K562 (cell line): ENCODE results near the gene FMNL2. TPM values are rescaled to one million over a fixed set of nuclear protein-coding genes. Genes with fewer than 3 reads are reported as not detected.

Experiments used
- CLOCK ChIP-seq: fragments of 250-450 bp; sonication (Bioruptor Pico); IDR thresholded peaks from 2 replicates; pipeline ENCODE4 v1.4.0; 2020; ENCODE audit warnings: mild to moderate bottlenecking, moderate library complexity, borderline replicate concordance
- EP300 ChIP-seq: IDR thresholded peaks from 2 replicates; pipeline ENCODE4 v1.6.1; 2012; ENCODE audit warnings: low read length, improper control_type of control experiment
- SFPQ ChIP-seq: fragments of 200-400 bp; formaldehyde crosslinking; IDR thresholded peaks from 2 replicates; pipeline ENCODE4 v1.6.1; 2017; ENCODE audit warnings: mild to moderate bottlenecking, low read depth, low read length, moderate library complexity
- TEAD1 ChIP-seq, 2 experiments: fragments of 450-650 bp in 1 of 2; sonication (generic) in 1 of 2; formaldehyde crosslinking; IDR thresholded peaks; 2 replicates each; pipeline versions ENCODE4 v1.4.0 to v1.8.0; 2020 to 2022; ENCODE audit warnings: mild to moderate bottlenecking in 2 of 2, missing genetic modification reagents in 1 of 2
- ZNF280A ChIP-seq: fragments of 450-650 bp; IDR thresholded peaks from 2 replicates; pipeline ENCODE4 v1.6.1; 2018; ENCODE audit warnings: mild to moderate bottlenecking, low read depth; ENCODE audit not compliant: partially characterized antibody
- ZNF395 ChIP-seq: fragments of 200-800 bp; sonication (Bioruptor generic); IDR thresholded peaks from 2 replicates; pipeline ENCODE4 v1.6.1; 2017; ENCODE audit warnings: missing genetic modification characterization, missing compliant biosample characterization
- ZNF764 ChIP-seq: fragments of 250-450 bp; sonication (Bioruptor Pico); IDR thresholded peaks from 2 replicates; pipeline ENCODE4 v1.4.0; 2020; ENCODE audit warnings: low read depth, mild to moderate bottlenecking, moderate library complexity
- polyA plus RNA-seq, 8 experiments: library from polyadenylated mRNA; depleted of rRNA in 4 of 8; stranded (reverse) in 5 of 8; unstranded in 3 of 8; fragments of >200 nt; fragmentation: Nextera tagmentation in 2 of 8; fragmentation: Illumina TruSeq in 1 of 8; extraction: Ambion mirVana in 2 of 8; extraction: Trizol in 1 of 8; gene quantifications; 2 replicates each; pipeline versions ENCODE4 v1.2.1 to v1.2.3, GENCODE V29; 2011 to 2014; ENCODE audit warnings: inconsistent platforms in 1 of 8, missing spikeins in 1 of 8
- total RNA-seq, 7 experiments: library from RNA; depleted of rRNA in 6 of 7; stranded (reverse); fragments of >200 nt in 6 of 7; fragmentation: Illumina TruSeq in 2 of 7; extraction: Trizol in 2 of 7; gene quantifications; 2 replicates each; pipeline versions ENCODE4 v1.2.1 to v1.2.3, GENCODE V29; 2011 to 2021; ENCODE audit warnings: low replicate concordance in 1 of 7

FMNL2 gene
- total and polyA plus RNA-seq, 9 of the 15 experiments (the other 6 are each of a cell fraction or from before 2014, with no cell fraction given) = 0.15 to 0.49 (median 0.24) TPM; not detected in 1

GRCh38 chr2:152400607-152401214 is 65.7 kb downstream of the FMNL2 start (continued):
- no peak for TF ChIP-seq ZNF280A
- TF ChIP-seq TEAD1 (CRISPR knock-in tag; IDR thresholded peaks at IDR 0.05) = no peak
- no peak for TF ChIP-seq EP300
- TF ChIP-seq ZNF764 (CRISPR knock-in tag) = no peak
- no peak for TF ChIP-seq CLOCK (CRISPR knock-in tag)
- no peak for TF ChIP-seq SFPQ
- no peak for TF ChIP-seq ZNF395 (CRISPR knock-in tag)
